ENCODE measurements around the gene ESRRA. TPM values are rescaled to one million over a fixed set of nuclear protein-coding genes. Genes with fewer than 3 reads are reported as not detected.

ESRRA gene
- total and polyA plus RNA-seq, 12 donors: 18.2 to 74.4 (median 54.5) TPM

- no peaks in the 10 kb centered on the region for H3K27me3 ChIP-seq
- DNase-seq: no peak
- TF ChIP-seq CTCF (IDR thresholded peaks at IDR 0.05): no peak
- no peak overlapping the region for H3K27ac ChIP-seq
- H3K4me3 ChIP-seq: no peak overlapping the region
- WGBS, 4 donors: 91 to 94% (median 93%) methylated on average over 20 to 28 of the region's 28 CpGs
- no peaks in the 10 kb centered on the region for H3K36me3 ChIP-seq (replicated peaks in 1 of 2)
- H3K4me1 ChIP-seq (replicated peaks in 1 of 2): peaks cover 6% of the 10 kb centered on the region in 2 donors
- intact Hi-C loops (cut with DNase I): no loop called here
- no peaks in the 10 kb centered on the region for H3K9me3 ChIP-seq (replicated peaks in 1 of 3)
These were observed 39.5 kb downstream of the ESRRA start for GRCh38 chr11:64344787-64345186.

- DNase-seq: no peak
- no peak overlapping the region for H3K27ac ChIP-seq
- intact Hi-C loops (cut with DNase I): no loop called here
- no peaks in the 10 kb centered on the region for H3K27me3 ChIP-seq
- no peaks in the 10 kb centered on the region for H3K9me3 ChIP-seq (replicated peaks in 1 of 3)
- H3K36me3 ChIP-seq (replicated peaks in 1 of 2): no peaks in the 10 kb centered on the region
- H3K4me3 ChIP-seq: no peak overlapping the region
- no peak for TF ChIP-seq CTCF (IDR thresholded peaks at IDR 0.05)
- no peak for TF ChIP-seq POLR2A (IDR thresholded peaks at IDR 0.05)
- 77 to 86% (median 86%) methylated on average over 9 to 12 of the region's 12 CpGs for WGBS, 4 donors
- H3K4me1 ChIP-seq (replicated peaks in 1 of 2): peaks cover under 1% of the 10 kb centered on the region in 2 donors
These were observed 42.0 kb downstream of the ESRRA start for GRCh38 chr11:64347193-64347867.

GRCh38 chr11:64348383-64349024 is 43.2 kb downstream of the ESRRA start:
- intact Hi-C loops (cut with DNase I): no loop called here
- no peak for DNase-seq
- no peak overlapping the region for H3K4me3 ChIP-seq
- WGBS, 4 donors: 52 to 64% (median 57%) methylated on average over 6 to 14 of the region's 14 CpGs
- TF ChIP-seq CTCF (IDR thresholded peaks at IDR 0.05): no peak
- TF ChIP-seq POLR2A (IDR thresholded peaks at IDR 0.05): no peak
- H3K27ac ChIP-seq: no peak overlapping the region
- H3K36me3 ChIP-seq (replicated peaks in 1 of 2): no peaks in the 10 kb centered on the region
- no peaks in the 10 kb centered on the region for H3K9me3 ChIP-seq (replicated peaks in 1 of 3)
- no peaks in the 10 kb centered on the region for H3K27me3 ChIP-seq
- no peaks in the 10 kb centered on the region for H3K4me1 ChIP-seq (replicated peaks in 1 of 2)

GRCh38 chr11:64349025-64349387 is 43.7 kb downstream of the ESRRA start:
- intact Hi-C loops (cut with DNase I): no loop called here
- WGBS, 4 donors: 83 to 93% (median 85%) methylated on average over 4 to 7 of the region's 7 CpGs
- DNase-seq: no peak
- Histone ChIP-seq H3K4me3 (no peak overlapping the region), H3K27ac (no peak overlapping the region), H3K9me3 (replicated peaks in 1 of 3) (no peaks in the 10 kb centered on the region), H3K36me3 (replicated peaks in 1 of 2) (no peaks in the 10 kb centered on the region), H3K4me1 (replicated peaks in 1 of 2) (no peaks in the 10 kb centered on the region), H3K27me3 (no peaks in the 10 kb centered on the region)
- TF ChIP-seq CTCF (IDR thresholded peaks at IDR 0.05) (no peak), POLR2A (IDR thresholded peaks at IDR 0.05) (no peak)
